Adrenal gland (tissue), 12 donors: ENCODE measurements around the gene TCF4. TPM values are rescaled to one million over a fixed set of nuclear protein-coding genes. Genes with fewer than 3 reads are reported as not detected.

Experiments used
- DNase-seq, 7 donors: peaks; one replicate each; pipeline ENCODE4 v3.0.0-alpha.2; 2019 to 2020
- H3K27ac ChIP-seq, 5 donors: fragments of 200-600 bp; sonication (generic) in 4 of 5; 1 replicate in 3 of 5; 2 replicates in 2 of 5; pipeline versions ENCODE4 v1.5.1 to v1.8.0; 2016 to 2020; ENCODE audit warnings: mild to moderate bottlenecking in 1 of 5
- H3K27me3 ChIP-seq: fragments of 200-600 bp; 2 replicates; pipeline ENCODE4 v1.8.0; 2021
- H3K36me3 ChIP-seq, 2 donors: fragments of 200-600 bp; replicated peaks in 1 of 2; 1 replicate in 1 of 2; 2 replicates in 1 of 2; pipeline versions ENCODE4 v1.5.1 to v1.8.0; 2018 to 2022
- H3K4me1 ChIP-seq, 2 donors: fragments of 200-600 bp; replicated peaks in 1 of 2; 1 replicate in 1 of 2; 2 replicates in 1 of 2; pipeline versions ENCODE4 v1.5.1 to v1.8.0; 2018 to 2021
- H3K4me3 ChIP-seq, 4 donors: fragments of 200-600 bp; sonication (generic) in 3 of 4; one replicate each; pipeline ENCODE4 v1.5.1; 2016 to 2018
- H3K9me3 ChIP-seq, 3 donors: fragments of 200-600 bp; sonication (generic) in 1 of 3; replicated peaks in 1 of 3; 1 replicate in 2 of 3; 2 replicates in 1 of 3; pipeline versions ENCODE4 v1.5.1 to v1.8.0; 2016 to 2021
- CTCF ChIP-seq, 6 experiments: fragments of 450-650 bp in 4 of 6; fragments of 200-600 bp in 2 of 6; sonication (generic) in 1 of 6; IDR thresholded peaks; 1 replicate in 5 of 6; 2 replicates in 1 of 6; pipeline versions ENCODE4 v1.5.1 to v1.8.0; 2016 to 2021; ENCODE audit warnings: antibody characterized with exemption in 6 of 6, mild to moderate bottlenecking in 2 of 6, moderate library complexity in 1 of 6
- POLR2A ChIP-seq, 2 donors: fragments of 450-650 bp; IDR thresholded peaks; one replicate each; pipeline ENCODE4 v1.6.1; 2017; ENCODE audit warnings: antibody characterized with exemption in 2 of 2, mild to moderate bottlenecking in 2 of 2, moderate library complexity in 1 of 2
- WGBS, 4 donors: extraction: QIAGEN DNeasy Blood & Tissue Kit in 2 of 4; methylation state at CpG; one replicate each; pipeline versions ENCODE4 v1.1.5 to v1.1.7; 2013 to 2017; 5-methylcytosine and 5-hydroxymethylcytosine counted together
- intact Hi-C, 2 donors: fragments of 100-400 bp; cut with DNase I; formaldehyde crosslinking; loops; one replicate each; pipeline versions ENCODE4 v1.14.1 to v1.15.0; 2022 to 2023
- polyA plus RNA-seq, 3 donors: library from polyadenylated mRNA; stranded (reverse); fragments of 200-250 nt in 2 of 3; fragments of 350-450 nt in 1 of 3; fragmentation: Illumina TruSeq in 1 of 3; extraction: RNeasy Lipid Tissue Mini Kit (QIAGEN cat#74804) in 1 of 3; gene quantifications; one replicate each; pipeline ENCODE4 v1.2.3, GENCODE V29; 2013 to 2014
- total RNA-seq, 9 donors: library from RNA; depleted of rRNA in 4 of 9; stranded (reverse); fragments of >200 nt in 4 of 9; fragments of 120-200 nt in 1 of 9; fragmentation: NEBNext Ultra II Directional in 1 of 9; extraction: Animal tissue kit (Norgen Biotek cat#: 25700) in 1 of 9; gene quantifications; one replicate each; pipeline versions ENCODE4 v1.1.0 to v1.2.4, GENCODE V29; 2013 to 2023
- donor health status: healthy with polysubstance abuse.
- donor health status: Bipolar disorder and iron deficiency.
- donor health status: DM: yes; HTN: yes; CAD: no.
- donor health status: DM: no; HTN: no; CAD: no.
- donor health status: DM: no; HTN: no; CAD: no.
- donor health status: DM: yes; HTN: yes; CAD: no.

The TCF4 gene
- total and polyA plus RNA-seq, 12 donors: 21.9 to 196 (median 112) TPM

DNA sequence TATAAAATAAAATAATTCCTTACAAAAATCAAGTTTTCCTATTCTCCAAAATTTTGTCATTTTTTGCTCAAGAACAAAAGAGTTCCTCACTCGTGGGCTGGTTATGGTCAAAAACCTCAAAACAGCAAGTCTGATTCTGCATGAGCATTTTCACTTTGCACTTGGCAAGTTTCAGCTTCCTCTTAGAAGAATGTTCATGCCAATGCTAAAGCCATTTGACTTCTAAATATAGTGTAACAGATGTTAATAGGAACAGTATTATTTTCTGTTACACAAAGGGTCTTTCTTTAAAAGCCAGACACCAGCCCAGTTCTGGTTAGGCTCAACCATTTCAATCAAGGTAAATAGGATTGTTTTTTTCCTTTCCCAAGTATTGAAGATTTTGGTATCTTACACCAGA, 367.5 kb downstream of the TCF4 start:
- H3K9me3 ChIP-seq: no peaks in the 10 kb centered on the region
- no peak for DNase-seq
- intact Hi-C loops: no loop called here
- no peak for TF ChIP-seq CTCF (IDR thresholded peaks at IDR 0.05)
- no peak for TF ChIP-seq POLR2A (IDR thresholded peaks at IDR 0.05)
- H3K27ac ChIP-seq: no peak overlapping the region
- no peak overlapping the region for H3K4me3 ChIP-seq
- WGBS, 4 donors: 25 to 36% (median 28%) methylated on average over 1 of the region's 1 CpG
- no peaks in the 10 kb centered on the region for H3K4me1 ChIP-seq
- H3K27me3 ChIP-seq: no peaks in the 10 kb centered on the region
- peaks cover 0 to 7% of the 10 kb centered on the region in 2 donors for H3K36me3 ChIP-seq

DNA sequence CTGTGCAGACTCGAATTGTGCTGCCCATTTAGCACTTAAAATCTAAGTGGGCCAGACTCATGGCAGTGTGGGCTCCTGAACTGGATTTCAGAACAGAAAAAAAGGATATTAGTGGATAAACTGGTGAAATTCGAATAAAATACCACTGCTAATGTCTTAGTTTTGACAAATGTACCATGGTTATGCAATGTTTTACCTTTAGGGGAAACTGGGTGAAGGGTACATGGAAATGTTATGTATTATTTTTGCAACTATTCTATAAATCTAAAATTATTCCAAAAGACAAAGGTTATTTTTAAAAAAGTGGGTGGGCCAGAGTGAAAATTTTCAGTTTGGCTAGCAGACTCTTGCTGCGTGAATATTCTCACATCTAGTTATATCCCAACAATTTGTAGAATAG, 368.2 kb downstream of the TCF4 start:
- WGBS, 4 donors: 82 to 90% (median 86%) methylated on average over 3 of the region's 3 CpGs
- H3K36me3 ChIP-seq: no peaks in the 10 kb centered on the region
- no peaks in the 10 kb centered on the region for H3K4me1 ChIP-seq
- intact Hi-C loops: loop anchor here in 1 of 2 donors (10.0 kb wide), 1 partner anchor 115 kb away; no protein-coding TSS in a partner anchor
- H3K27ac ChIP-seq: no peak overlapping the region
- TF ChIP-seq CTCF (IDR thresholded peaks at IDR 0.05): no peak
- TF ChIP-seq POLR2A (IDR thresholded peaks at IDR 0.05): no peak
- no peak for DNase-seq
- no peak overlapping the region for H3K4me3 ChIP-seq
- no peaks in the 10 kb centered on the region for H3K27me3 ChIP-seq
- H3K9me3 ChIP-seq: no peaks in the 10 kb centered on the region

GRCh38 chr18:55219059-55219458, 368.9 kb downstream of the TCF4 start:
- no peak overlapping the region for H3K27ac ChIP-seq
- no peak overlapping the region for H3K4me3 ChIP-seq
- H3K9me3 ChIP-seq: no peaks in the 10 kb centered on the region
- no peaks in the 10 kb centered on the region for H3K36me3 ChIP-seq
- no peaks in the 10 kb centered on the region for H3K4me1 ChIP-seq
- no peaks in the 10 kb centered on the region for H3K27me3 ChIP-seq
- no peak for TF ChIP-seq POLR2A (IDR thresholded peaks at IDR 0.05)
- TF ChIP-seq CTCF (IDR thresholded peaks at IDR 0.05): no peak
- WGBS, 4 donors: 69 to 91% (median 87%) methylated on average over 3 of the region's 3 CpGs
- no peak for DNase-seq
- intact Hi-C loops: loop anchor here in 1 of 2 donors (10.0 kb wide), 1 partner anchor 114 kb away; no protein-coding TSS in a partner anchor

GRCh38 chr18:55214969-55215368, 373.0 kb downstream of the TCF4 start:
- Histone ChIP-seq H3K36me3 (no peaks in the 10 kb centered on the region), H3K9me3 (no peaks in the 10 kb centered on the region), H3K4me1 (peaks cover 0 to 8% of the 10 kb centered on the region in 2 donors), H3K4me3 (no peak overlapping the region), H3K27me3 (no peaks in the 10 kb centered on the region), H3K27ac (no peak overlapping the region)
- TF ChIP-seq POLR2A (IDR thresholded peaks at IDR 0.05) (no peak), CTCF (IDR thresholded peaks at IDR 0.05) (no peak)
- WGBS, 4 donors: 91 to 96% (median 93%) methylated on average over 5 of the region's 5 CpGs
- no peak for DNase-seq
- intact Hi-C loops: loop anchor here in 1 of 2 donors (10.0 kb wide), 1 partner anchor 110 kb away; no protein-coding TSS in a partner anchor
